Cardiac muscle cell (in vitro differentiated cells and primary cell): Measurements from ENCODE around the gene LINC00632. TPM values are rescaled to one million over a fixed set of nuclear protein-coding genes. Genes with fewer than 3 reads are reported as not detected.

Experiments
- DNase-seq, 2 donors: peaks; one replicate each; pipeline versions ENCODE4 v3.0.0 to v3.0.0-alpha.2; 2010 to 2017; ENCODE audit warnings: low read depth in 1 of 2, low spot score in 1 of 2
- H3K27ac ChIP-seq: fragments of 200-600 bp; sonication (generic); 2 replicates; pipeline ENCODE4 v1.5.1; 2016
- H3K27me3 ChIP-seq: fragments of 200-600 bp; sonication (generic); 2 replicates; pipeline ENCODE4 v1.6.0; 2016; ENCODE audit warnings: control low read depth
- H3K36me3 ChIP-seq: fragments of 200-600 bp; sonication (generic); 2 replicates; pipeline ENCODE4 v1.5.1; 2016; ENCODE audit warnings: control low read depth
- H3K4me1 ChIP-seq: fragments of 200-600 bp; sonication (generic); 2 replicates; pipeline ENCODE4 v1.8.1; 2017; ENCODE audit warnings: low read depth, mild to moderate bottlenecking, mixed run types
- H3K4me3 ChIP-seq: fragments of 200-600 bp; sonication (generic); 2 replicates; pipeline ENCODE4 v1.5.1; 2016; ENCODE audit warnings: mild to moderate bottlenecking
- H3K9me3 ChIP-seq: fragments of 200-600 bp; sonication (generic); 2 replicates; pipeline ENCODE4 v1.5.1; 2017; ENCODE audit warnings: low read depth, mild to moderate bottlenecking, control low read depth
- polyA plus RNA-seq: library from polyadenylated mRNA; unstranded; fragments of >200 nt; fragmentation: Nextera tagmentation; extraction: Ambion mirVana; gene quantifications from 2 replicates; pipeline ENCODE4 v1.2.1, GENCODE V29; 2016
- total RNA-seq: library from RNA; depleted of rRNA; stranded (reverse); fragments of >200 nt; gene quantifications from 2 replicates; pipeline ENCODE4 v1.2.3, GENCODE V29; 2016
- TF ChIP-seq, protein P1 (sequence below): IDR thresholded peaks from 2 replicates; pipeline ENCODE4 v1.5.1; 2012; ENCODE audit warnings: low read depth, mild to moderate bottlenecking, low read length

The LINC00632 gene
- total and polyA plus RNA-seq, 2 experiments from 2014 or later = 6.5 to 9.4 TPM

DNA sequence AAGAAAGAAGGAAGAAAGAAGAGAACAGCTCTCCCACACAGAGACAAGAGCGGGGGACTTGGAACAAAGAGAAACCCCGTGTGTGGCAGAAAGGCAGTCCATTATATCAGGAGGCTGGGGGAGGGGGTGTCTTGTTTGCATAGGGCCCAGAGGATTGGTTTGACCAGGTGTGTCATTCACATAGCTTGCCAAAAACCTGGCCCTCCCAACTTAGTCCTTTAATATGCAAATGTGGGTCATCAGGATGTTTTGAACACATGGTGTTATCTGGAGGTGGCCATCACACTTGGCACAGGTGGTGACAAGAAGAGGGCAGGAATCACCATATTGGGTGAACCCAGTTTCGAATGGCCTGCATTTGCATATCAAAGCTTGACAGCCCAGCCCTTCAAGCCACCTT is 111.7 kb downstream of the LINC00632 start:
- Histone ChIP-seq H3K27me3 (no peaks in the 10 kb centered on the region), H3K4me1 (no peaks in the 10 kb centered on the region), H3K9me3 (no peaks in the 10 kb centered on the region), H3K4me3 (no peak overlapping the region), H3K27ac (no peak overlapping the region), H3K36me3 (no peaks in the 10 kb centered on the region)
- DNase-seq = no peak
- TF ChIP-seq, protein P1, sequence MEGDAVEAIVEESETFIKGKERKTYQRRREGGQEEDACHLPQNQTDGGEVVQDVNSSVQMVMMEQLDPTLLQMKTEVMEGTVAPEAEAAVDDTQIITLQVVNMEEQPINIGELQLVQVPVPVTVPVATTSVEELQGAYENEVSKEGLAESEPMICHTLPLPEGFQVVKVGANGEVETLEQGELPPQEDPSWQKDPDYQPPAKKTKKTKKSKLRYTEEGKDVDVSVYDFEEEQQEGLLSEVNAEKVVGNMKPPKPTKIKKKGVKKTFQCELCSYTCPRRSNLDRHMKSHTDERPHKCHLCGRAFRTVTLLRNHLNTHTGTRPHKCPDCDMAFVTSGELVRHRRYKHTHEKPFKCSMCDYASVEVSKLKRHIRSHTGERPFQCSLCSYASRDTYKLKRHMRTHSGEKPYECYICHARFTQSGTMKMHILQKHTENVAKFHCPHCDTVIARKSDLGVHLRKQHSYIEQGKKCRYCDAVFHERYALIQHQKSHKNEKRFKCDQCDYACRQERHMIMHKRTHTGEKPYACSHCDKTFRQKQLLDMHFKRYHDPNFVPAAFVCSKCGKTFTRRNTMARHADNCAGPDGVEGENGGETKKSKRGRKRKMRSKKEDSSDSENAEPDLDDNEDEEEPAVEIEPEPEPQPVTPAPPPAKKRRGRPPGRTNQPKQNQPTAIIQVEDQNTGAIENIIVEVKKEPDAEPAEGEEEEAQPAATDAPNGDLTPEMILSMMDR = no peak

DNA sequence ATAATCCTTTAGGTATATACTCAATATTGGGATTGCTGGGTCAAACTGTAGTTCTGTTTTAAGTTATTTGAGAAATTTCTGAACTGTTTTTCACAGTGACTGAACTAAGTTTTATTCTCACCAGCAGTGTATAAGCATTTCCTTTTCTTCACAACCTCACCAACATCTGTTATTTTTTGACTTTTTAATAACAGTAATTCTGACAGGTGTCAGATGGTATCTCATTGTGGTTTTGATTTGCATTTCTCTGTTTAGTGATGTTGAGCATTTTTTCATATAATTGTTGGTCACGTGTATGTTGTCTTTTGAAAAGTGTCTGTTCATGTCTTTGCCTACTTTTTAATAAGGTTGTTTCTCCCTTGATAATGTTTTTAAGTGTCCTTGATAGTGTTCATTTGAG is 112.6 kb downstream of the LINC00632 start:
- H3K27ac ChIP-seq = no peak overlapping the region

DNA sequence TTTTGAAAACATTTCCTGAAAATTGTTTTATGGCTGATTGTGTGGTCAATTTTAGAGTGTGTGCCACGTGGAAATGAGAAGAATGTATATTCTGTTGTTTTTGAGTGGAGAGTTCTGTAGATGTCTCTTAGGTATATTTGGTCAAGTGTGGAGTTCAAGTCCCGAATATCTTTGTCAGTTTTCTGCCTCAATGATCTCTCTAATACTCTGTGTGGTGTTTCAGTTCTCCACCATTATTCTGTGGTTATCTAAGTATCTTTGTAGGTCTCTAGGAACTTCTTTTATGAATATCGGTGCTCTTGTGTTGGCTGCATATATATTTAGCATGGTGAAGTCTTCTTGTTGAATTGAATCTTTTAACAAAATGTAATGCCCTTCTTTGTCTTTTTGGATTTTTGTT is 113.3 kb downstream of the LINC00632 start:
- Histone ChIP-seq H3K36me3 (no peaks in the 10 kb centered on the region), H3K27ac (no peak overlapping the region), H3K9me3 (no peaks in the 10 kb centered on the region), H3K27me3 (no peaks in the 10 kb centered on the region), H3K4me1 (no peaks in the 10 kb centered on the region), H3K4me3 (no peak overlapping the region)
- DNase-seq = no peak
- TF ChIP-seq, protein P1 = no peak

More for the DNA sequence above, 112.6 kb downstream of the LINC00632 start:
- Histone ChIP-seq H3K36me3 (no peaks in the 10 kb centered on the region), H3K4me3 (no peak overlapping the region), H3K4me1 (no peaks in the 10 kb centered on the region), H3K27me3 (no peaks in the 10 kb centered on the region), H3K9me3 (no peaks in the 10 kb centered on the region)
- no peak for DNase-seq
- TF ChIP-seq, protein P1 = no peak

DNA sequence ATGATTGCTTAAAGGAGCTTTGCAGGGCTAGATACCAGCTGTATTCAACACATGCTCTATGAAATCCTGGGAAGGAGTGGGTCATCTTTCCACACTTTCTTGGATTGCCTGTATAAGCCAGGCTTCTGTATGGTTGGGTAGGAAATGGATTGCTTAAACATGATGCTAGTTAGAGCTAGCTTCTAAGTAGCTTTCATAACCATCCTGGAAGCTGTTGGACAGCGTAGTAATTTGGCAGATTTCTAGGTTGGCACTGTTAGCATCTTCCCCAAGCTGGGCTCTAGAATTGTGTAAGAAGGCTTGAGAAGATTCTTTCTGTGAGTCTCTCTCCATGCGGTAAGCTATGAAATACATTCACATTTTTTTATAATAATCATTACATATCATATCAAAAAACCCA is 127.3 kb downstream of the LINC00632 start:
- Histone ChIP-seq H3K36me3 (no peaks in the 10 kb centered on the region), H3K4me1 (no peaks in the 10 kb centered on the region), H3K9me3 (no peaks in the 10 kb centered on the region), H3K27me3 (no peaks in the 10 kb centered on the region), H3K4me3 (no peak overlapping the region), H3K27ac (no peak overlapping the region)
- DNase-seq = no peak
- TF ChIP-seq, protein P1 = no peak

Other genes with a start within 250 kb of the LINC00632 start
- gene SOX3, start 204.7 kb upstream of the LINC00632 start, total RNA-seq = 0.32 and 0.42 TPM in 2 replicates
- 0.24 TPM in 1 of 2 replicates, not detected in the other for gene SOX3, start 204.7 kb upstream of the LINC00632 start, polyA plus RNA-seq